Uterus (tissue), 4 donors: Measurements from ENCODE around the gene CES4A. TPM values are rescaled to one million over a fixed set of nuclear protein-coding genes. Genes with fewer than 3 reads are reported as not detected.

ENCODE experiments used
- DNase-seq, 2 donors: peaks; one replicate each; pipeline ENCODE4 v3.0.0-alpha.2; 2019 to 2020
- H3K27ac ChIP-seq, 2 donors: fragments of 200-600 bp; sonication (generic); 1 replicate in 1 of 2; 2 replicates in 1 of 2; pipeline ENCODE4 v1.5.1; 2016 to 2018
- H3K27me3 ChIP-seq, 2 donors: fragments of 200-600 bp; sonication (generic); one replicate each; pipeline ENCODE4 v1.5.1; 2018 to 2019; ENCODE audit warnings: control low read depth in 1 of 2
- H3K36me3 ChIP-seq, 2 donors: fragments of 200-600 bp; sonication (generic); one replicate each; pipeline ENCODE4 v1.5.1; 2019; ENCODE audit warnings: control low read depth in 1 of 2
- H3K4me1 ChIP-seq, 2 donors: fragments of 200-600 bp; sonication (generic); one replicate each; pipeline ENCODE4 v1.5.1; 2018 to 2019; ENCODE audit warnings: control low read depth in 1 of 2
- H3K4me3 ChIP-seq, 2 donors: fragments of 200-600 bp; sonication (generic); 1 replicate in 1 of 2; 2 replicates in 1 of 2; pipeline ENCODE4 v1.5.1; 2018 to 2019; ENCODE audit warnings: mild to moderate bottlenecking in 1 of 2
- H3K9me3 ChIP-seq, 2 donors: fragments of 200-600 bp; sonication (generic); one replicate each; pipeline ENCODE4 v1.5.1; 2019; ENCODE audit warnings: control low read depth in 1 of 2
- POLR2A ChIP-seq, 2 donors: fragments of 450-650 bp; IDR thresholded peaks; one replicate each; pipeline ENCODE4 v1.6.1; 2016; ENCODE audit warnings: antibody characterized with exemption in 2 of 2, mild to moderate bottlenecking in 1 of 2, moderate library complexity in 1 of 2
- intact Hi-C: fragments of 100-400 bp; cut with DNase I; formaldehyde crosslinking; loops from one replicate; pipeline ENCODE4 v1.15.1; 2023; ENCODE audit warnings: low total_unique reads
- total RNA-seq, 4 donors: library from RNA; depleted of rRNA in 3 of 4; stranded (reverse); fragments of >200 nt in 3 of 4; gene quantifications; one replicate each; pipeline versions ENCODE4 v1.1.0 to v1.2.4, GENCODE V29; 2014 to 2023
- TF ChIP-seq, protein P1 (sequence below), 4 experiments: fragments of 200-600 bp in 2 of 4; fragments of 450-650 bp in 2 of 4; sonication (generic) in 2 of 4; IDR thresholded peaks; one replicate each; pipeline ENCODE4 v1.5.1; 2016 to 2019; ENCODE audit warnings: antibody characterized with exemption in 4 of 4, mild to moderate bottlenecking in 2 of 4, moderate library complexity in 1 of 4
- donor health status: DM: yes; HTN: yes; CAD: no.

Gene CES4A
- total RNA-seq, 4 donors from 2014 or later: 0.29 to 9.6 (median 5.4) TPM

DNA sequence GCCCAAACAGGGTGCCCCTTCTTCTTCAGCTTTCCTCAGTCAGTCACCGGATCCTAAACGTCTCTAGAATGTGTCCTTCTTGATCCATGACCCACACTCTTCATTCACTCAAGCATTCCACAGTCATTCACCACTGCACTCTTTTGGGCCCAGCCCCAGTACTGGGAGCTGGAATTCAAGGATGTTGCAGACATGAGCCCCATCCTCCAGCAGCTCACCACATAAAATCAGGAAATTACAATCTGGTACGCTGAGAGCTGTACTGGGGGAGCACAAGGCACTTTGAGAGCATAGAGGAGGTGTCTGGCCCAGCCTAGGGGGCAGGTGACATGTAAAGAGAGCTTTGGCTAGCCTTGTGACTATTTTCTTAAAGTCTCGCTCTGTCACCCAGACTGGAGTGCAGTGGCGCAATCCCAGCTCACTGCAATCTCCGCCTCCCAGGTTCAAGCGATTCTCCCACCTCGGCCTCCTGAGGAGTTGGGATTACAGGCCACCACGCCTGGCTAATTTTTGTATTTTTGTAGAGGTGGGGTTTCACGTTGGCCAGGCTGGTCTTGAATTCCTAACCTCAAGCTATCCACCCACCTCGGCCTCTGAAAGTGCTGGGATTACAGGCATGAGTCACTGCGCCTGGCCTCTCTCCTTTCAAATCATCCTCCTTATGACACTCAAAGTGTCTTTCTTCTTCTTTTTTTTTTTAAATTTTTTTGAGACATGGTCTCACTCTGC, 18.7 kb downstream of the CES4A start:
- Histone ChIP-seq H3K4me3 (no peak overlapping the region), H3K4me1 (no peaks in the 10 kb centered on the region), H3K27me3 (no peaks in the 10 kb centered on the region), H3K27ac (no peak overlapping the region), H3K9me3 (no peaks in the 10 kb centered on the region), H3K36me3 (no peaks in the 10 kb centered on the region)
- TF ChIP-seq, protein P1, sequence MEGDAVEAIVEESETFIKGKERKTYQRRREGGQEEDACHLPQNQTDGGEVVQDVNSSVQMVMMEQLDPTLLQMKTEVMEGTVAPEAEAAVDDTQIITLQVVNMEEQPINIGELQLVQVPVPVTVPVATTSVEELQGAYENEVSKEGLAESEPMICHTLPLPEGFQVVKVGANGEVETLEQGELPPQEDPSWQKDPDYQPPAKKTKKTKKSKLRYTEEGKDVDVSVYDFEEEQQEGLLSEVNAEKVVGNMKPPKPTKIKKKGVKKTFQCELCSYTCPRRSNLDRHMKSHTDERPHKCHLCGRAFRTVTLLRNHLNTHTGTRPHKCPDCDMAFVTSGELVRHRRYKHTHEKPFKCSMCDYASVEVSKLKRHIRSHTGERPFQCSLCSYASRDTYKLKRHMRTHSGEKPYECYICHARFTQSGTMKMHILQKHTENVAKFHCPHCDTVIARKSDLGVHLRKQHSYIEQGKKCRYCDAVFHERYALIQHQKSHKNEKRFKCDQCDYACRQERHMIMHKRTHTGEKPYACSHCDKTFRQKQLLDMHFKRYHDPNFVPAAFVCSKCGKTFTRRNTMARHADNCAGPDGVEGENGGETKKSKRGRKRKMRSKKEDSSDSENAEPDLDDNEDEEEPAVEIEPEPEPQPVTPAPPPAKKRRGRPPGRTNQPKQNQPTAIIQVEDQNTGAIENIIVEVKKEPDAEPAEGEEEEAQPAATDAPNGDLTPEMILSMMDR (IDR thresholded peaks at IDR 0.05): no peak
- TF ChIP-seq POLR2A (IDR thresholded peaks at IDR 0.05): no peak
- no peak for DNase-seq
- intact Hi-C loops: no loop called here

DNA sequence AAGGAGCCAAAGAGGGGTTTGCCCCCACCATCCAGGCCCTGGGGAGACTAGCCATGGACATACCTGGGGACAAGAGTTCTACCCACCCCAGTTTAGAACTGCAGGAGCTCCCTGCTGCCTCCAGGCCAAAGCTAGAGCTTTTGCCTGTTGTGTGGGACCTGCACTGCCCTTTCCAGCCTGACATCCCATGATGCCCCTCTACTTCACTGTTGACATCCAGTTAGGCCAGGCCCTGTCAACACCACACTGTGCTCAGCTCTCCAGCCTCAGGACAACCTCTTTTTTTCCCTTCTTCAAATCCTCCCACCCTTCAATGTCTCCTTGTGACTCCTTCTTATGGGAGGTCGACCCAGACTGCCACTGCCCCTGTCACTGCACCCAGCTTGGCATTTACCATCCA, 20.8 kb downstream of the CES4A start:
- no peaks in the 10 kb centered on the region for H3K27me3 ChIP-seq
- no peak overlapping the region for H3K4me3 ChIP-seq
- DNase-seq: no peak
- H3K36me3 ChIP-seq: no peaks in the 10 kb centered on the region
- peaks cover 0 to 8% of the 10 kb centered on the region in 2 donors for H3K4me1 ChIP-seq
- intact Hi-C loops: no loop called here
- no peaks in the 10 kb centered on the region for H3K9me3 ChIP-seq
- H3K27ac ChIP-seq: no peak overlapping the region
- TF ChIP-seq, protein P1 (IDR thresholded peaks at IDR 0.05): no peak
- no peak for TF ChIP-seq POLR2A (IDR thresholded peaks at IDR 0.05)

DNA sequence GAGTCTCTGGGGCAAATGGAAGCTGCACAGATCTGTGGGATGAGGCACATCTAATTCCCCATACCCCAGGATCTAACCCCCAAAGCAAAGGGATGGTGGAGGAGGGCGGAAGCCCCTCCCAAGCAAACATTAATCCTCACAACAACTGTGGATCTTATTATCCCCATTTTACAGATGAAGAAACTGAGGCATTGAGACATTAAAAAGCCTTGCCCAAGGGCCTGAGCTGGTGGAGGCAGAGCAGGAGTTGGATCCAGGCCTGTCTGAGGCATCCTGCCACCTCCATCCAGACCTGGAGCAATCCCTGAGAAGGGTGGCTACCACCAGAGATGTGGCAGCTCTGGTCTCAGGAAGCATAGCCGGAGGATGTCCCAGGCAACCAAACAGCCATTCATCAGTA, 22.9 kb downstream of the CES4A start:
- TF ChIP-seq, protein P1 (IDR thresholded peaks at IDR 0.05): no peak
- TF ChIP-seq POLR2A (IDR thresholded peaks at IDR 0.05): no peak
- H3K27ac ChIP-seq: no peak overlapping the region
- no peaks in the 10 kb centered on the region for H3K9me3 ChIP-seq
- intact Hi-C loops: no loop called here
- H3K4me1 ChIP-seq: peaks cover 0 to 8% of the 10 kb centered on the region in 2 donors
- no peaks in the 10 kb centered on the region for H3K27me3 ChIP-seq
- H3K36me3 ChIP-seq: no peaks in the 10 kb centered on the region
- no peak overlapping the region for H3K4me3 ChIP-seq
- no peak for DNase-seq

DNA sequence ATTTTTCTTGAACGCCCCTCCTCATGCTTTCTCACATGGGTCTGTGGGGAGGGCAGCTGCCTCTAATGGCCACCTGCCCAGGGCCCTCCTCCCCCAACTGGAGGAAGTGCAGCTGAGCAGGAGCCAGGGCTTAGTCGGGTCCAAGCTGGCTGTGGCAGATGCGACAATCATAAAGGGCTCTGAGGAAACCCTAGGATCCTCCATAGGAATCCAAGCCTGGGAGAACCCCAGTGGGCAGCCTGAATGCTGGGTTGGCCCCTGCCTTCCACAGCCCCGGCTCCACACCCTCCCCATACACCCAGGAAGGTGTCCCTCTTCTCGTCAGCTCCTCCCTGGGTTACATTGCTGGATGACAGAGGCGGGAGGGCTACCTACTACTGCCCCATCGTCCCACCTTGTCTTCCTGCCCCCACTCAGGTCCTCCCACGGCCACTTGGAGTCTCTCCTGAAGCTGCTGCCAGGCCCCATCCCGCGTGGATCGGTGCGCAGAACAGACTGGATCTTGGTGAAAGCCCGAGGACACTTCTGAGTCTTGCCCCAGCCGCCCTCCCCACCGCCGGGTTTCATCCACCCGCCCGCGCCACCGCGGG, 24.9 kb downstream of the CES4A start:
- no peaks in the 10 kb centered on the region for H3K27me3 ChIP-seq
- DNase-seq: no peak
- peaks cover 0 to 8% of the 10 kb centered on the region in 2 donors for H3K4me1 ChIP-seq
- intact Hi-C loops: no loop called here
- no peaks in the 10 kb centered on the region for H3K9me3 ChIP-seq
- no peak for TF ChIP-seq POLR2A (IDR thresholded peaks at IDR 0.05)
- TF ChIP-seq, protein P1 (IDR thresholded peaks at IDR 0.05): no peak
- peak overlapping the region; percentile 54 to 78 for H3K27ac ChIP-seq
- peak overlapping the region; percentile 40 to 49 for H3K4me3 ChIP-seq
- no peaks in the 10 kb centered on the region for H3K36me3 ChIP-seq
